NCI-H748 treated with DMSO at 0.1 percent for 48 hours (cell line): ENCODE measurements around the gene CYFIP2.

Source experiments
- DNase-seq: peaks from one replicate; lab custom pipeline; 2025; lab: John Stamatoyannopoulos, UW

Gene CYFIP2

DNA sequence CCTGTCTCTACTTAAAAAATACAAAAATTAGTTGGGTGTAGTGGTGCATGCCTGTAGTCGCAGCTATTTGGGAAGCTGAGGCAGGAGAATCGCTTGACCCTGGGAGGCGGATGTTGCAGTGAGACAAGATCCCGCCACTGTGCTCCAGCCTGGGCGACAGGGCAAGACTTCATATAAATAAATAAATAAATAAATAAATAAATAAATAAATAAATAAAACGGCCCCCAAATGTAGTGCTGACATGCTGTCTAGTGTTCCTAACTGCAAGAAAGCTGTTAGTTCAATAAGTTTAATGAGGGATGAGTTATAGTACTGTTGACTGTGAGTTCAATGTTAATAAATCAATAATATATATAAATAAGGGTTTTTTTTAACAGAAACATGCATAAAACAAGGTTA is 7.5 kb upstream of the CYFIP2 start:
- DNase-seq, result no peak

DNA sequence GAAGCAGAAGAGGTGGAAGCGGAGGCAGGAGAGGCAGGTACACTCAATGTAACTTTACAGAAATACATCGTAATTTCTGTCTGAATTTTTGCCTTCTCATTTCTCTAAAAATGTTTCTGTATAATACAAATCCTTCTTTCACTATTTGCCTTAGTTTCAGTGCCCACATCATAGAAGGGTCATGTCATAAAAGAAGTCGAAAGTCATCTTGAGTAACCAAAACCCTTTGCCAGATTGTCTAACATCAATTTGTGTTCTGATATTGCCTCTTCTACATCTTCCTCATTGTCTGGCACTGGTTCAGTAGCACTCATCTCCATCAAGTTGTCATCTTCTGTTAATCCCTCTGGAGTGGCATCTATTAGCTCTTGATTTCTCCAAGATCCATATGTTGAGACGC is 6.2 kb upstream of the CYFIP2 start:
- no peak for DNase-seq

DNA sequence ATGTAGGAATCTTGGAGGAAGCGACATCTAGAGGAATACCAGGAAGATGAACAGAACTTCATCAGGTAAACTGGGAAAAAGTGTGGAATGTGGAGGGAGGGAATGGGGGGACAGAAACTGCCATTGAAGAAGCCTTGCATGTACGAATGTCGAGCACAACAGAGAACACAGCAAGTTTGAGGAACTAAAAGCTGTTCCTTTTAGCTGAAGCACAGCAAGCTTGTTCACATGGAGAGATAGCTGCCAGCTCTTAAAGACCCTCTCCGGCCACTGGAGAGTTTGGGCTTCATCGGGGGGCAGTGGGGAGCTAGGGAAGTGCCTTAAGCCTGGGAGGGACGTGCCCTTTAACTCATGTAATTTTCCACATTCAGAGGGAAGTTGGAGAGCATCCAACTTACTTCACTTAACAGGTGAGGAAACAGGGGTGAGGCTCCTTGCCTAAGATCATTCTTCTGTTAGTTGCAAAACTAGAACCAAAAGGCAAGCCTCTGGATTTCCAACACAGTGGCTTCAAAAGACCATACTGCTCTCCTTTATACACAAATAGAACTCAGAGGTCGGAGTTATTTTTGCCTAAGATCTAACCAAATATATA is 2.3 kb upstream of the CYFIP2 start:
- DNase-seq, result no peak

DNA sequence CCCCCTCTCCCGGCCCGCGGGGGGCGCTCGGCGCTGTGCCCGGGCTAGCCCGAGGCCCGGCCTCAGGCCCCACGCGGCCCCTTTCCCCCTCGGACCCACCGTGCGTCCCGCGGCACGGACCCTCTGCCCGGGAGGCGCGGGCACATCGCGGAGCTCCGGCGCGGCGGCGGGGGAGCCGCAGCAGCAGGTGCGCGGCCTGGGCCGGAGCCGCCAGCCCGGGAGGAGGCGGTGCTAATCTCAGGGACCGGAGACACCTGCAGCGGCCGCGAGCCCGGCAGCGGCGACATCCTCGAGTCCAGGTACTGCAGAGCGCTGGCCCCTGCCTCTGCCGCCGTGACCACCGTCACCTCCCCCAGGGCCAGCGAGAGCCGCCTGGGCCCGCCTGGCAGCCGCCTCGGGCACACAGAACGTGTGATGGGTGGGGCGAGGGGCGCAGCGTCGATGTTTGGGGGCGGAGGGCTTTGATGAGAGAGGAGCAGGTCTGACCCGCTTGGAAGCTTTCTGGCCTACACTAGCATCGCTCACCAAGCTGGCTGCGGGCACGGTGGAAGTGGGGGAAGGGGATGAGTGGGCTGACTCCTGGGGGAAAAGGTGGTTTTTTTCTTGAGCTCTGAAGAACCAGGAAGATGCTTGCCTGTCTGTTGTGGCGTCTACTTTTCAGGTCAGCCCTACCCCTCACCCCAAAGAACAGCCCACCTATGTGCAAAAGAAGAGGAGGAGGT is 524 bp downstream of the CYFIP2 start:
- peak; percentile 14 for DNase-seq

DNA sequence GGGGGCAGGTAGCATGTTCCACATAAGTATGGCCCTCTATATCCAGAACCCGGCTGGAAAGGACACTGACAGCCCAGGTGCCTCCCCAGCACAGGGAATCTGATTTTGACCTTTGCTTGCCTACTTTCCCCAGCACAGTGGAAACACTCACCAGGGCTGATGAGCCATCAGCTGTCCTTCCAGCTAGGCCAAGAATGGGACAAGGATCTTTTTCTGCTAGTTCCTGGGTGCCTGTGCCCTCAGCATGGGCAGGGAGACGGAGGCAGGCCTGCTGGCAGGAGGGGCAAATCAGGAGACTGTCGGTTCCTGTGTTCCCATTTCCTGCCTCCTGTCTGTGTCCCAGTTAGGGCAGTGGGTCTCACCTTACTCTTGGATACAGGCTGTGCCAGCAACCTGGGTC is 1.1 kb downstream of the CYFIP2 start:
- DNase-seq, result no peak

DNA sequence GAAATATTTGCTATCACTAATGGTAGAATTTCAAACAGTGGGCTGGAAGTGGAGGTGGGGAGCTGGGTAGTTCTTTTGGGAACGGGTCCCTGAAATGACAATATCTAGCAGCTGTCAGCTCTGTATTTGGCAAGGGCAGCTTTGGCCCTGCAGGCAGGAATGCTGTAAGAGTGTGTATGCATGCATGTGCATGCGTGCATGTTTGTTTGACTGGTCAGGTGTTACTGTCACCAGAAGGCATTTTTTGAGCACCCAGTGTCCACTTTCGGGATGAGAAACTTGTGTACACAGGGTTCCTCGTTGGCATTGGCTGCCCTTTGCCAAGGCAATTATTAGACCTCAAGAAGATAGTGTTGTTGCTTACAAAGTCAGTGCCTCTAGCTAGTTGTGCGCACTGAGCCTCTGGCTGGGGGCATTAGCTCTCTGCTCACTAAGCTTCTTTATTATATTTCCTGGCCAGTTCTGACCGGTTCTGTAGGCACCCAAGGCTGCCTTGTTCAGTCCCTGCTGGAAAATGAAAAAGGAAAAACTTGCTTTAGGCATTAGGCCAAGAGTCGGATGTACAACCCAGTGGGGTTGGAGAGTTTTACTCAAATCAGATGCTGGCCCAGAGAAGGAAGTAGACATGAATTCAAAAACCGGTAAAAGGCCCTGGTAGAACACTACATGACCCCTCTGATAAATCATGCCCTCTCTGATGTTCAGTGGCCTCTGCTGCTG is 2.0 kb downstream of the CYFIP2 start:
- DNase-seq, result no peak

DNA sequence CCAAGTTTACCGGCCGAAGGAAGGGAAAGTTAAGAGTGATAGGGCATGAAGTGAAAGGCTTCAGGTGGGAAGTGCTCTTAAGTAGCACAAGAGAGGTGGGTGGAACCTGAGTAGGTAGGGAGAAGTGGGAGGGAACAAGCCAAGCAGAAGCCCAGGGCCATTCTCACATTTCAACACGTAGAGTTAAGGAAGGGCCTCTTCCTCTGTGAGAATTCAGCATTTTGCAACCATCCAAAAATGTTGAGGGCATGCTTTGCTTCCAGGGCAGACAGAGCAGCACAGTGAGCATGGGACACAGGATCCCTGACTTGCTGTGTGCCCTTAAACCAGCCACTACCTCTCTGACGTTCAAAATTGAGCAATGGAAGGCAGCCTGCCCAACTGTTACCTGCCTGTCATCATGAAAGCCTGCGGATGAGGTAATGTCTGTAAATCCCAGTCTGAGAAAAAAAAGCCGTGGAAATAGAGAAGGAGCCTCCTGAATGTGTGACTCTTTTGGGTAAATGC is 3.3 kb downstream of the CYFIP2 start:
- no peak for DNase-seq

DNA sequence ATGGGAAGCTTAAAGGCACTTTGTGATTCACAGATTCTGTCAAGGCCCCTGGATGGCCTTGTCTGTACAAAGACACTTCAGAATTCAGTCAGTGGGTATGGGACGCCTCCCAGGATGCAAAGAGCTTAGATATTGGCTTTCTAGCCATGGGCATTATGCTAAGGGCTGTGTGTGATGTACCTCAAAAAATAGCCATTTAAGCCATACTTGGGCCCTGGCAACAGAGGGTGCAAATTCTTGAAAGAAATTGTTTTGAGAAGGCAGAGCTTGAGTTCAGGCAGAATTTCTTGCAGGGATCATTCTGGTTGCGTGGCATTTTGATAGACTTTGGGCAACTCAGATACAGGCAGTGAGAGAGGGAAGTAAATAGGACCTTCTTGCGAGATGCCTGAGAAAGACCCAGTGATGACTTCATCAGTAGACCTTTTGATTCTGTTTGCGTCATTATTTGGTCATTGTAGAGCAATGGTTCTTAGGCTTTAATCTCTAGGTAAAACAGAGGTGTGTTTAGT is 3.9 kb downstream of the CYFIP2 start:
- no peak for DNase-seq

DNA sequence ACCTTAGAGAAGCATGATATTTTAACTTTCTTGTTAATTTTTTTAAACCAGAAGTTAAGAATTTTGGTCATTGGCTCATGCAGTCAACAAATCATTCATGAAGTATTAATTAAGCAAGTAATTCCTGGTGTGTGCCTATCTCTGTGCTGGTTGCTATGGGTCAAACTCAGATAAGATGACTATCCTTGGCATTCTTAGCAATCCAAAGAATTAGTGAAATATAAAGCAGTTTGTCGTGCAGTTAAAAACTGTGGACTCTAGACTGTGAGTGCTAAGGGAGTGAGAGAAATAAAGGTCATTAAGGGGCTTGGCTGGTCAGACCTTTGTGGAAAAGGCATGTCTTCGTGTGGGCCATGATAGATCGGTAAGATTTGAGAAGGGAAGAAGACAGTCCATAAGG is 4.8 kb downstream of the CYFIP2 start:
- no peak for DNase-seq

DNA sequence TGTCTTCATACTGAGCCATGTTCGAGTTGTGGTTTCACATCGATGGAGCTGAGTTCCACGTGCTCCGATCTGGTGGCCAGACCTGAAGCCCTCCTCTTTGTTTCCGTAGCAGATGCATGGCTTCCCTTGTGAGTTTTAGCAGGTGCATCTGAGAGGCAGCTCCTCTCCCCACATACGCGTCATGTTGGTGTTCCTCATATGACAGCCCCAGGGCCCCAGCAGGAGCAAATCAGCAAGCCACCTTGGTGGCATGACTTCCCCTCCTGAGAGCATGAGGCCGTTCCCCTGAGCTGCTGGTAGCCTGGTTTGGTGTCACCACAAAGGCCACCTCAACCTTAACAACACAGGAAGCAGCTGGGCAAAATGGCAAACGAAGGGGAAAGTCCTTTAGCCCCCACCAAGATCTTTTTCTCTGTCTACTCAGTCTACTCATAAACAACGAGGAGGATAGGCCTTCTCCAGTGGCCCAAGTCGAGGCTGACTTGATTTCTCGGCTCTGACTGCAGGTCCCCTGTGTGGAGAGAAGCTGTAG is 5.9 kb downstream of the CYFIP2 start:
- DNase-seq, result no peak

DNA sequence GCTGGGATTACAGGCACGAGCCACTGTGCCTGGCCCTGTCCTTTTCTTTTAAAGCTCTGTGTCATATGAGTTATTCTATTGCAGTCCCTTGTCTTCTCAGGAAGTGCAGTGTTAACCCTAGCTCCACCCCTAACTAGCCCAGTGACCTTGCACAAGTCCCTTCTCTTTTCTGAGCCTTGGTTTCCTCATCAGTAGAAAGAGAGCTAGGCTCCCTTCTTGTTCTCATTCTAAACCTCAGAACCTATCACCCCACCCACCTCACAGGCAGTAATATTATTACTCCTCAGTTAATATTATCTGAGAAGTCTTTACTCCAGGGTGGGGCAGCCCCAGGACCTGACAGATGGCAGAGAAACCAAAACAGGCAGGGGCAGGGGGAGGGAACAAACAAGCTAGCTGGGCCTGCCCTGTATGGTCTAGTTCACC is 7.2 kb downstream of the CYFIP2 start:
- DNase-seq, result no peak

DNA sequence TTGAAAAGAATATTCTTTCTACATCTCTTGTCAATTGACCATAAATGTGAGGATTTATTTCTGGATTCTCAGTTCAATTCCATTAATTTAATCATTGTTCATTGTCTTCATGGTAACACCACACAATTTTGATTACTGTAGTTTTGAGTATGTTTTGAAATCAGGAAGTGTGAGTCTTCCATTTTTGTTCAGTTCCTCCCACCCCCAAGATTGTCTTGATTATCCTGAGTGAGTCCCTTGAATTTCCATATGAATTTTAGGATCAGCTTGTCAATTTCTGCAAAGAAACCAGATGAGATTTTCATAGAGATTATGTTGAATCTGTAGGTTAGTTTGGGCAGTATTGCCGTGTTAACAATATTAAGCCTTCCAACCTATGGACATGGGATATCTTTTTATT is 9.5 kb downstream of the CYFIP2 start:
- no peak for DNase-seq

DNA sequence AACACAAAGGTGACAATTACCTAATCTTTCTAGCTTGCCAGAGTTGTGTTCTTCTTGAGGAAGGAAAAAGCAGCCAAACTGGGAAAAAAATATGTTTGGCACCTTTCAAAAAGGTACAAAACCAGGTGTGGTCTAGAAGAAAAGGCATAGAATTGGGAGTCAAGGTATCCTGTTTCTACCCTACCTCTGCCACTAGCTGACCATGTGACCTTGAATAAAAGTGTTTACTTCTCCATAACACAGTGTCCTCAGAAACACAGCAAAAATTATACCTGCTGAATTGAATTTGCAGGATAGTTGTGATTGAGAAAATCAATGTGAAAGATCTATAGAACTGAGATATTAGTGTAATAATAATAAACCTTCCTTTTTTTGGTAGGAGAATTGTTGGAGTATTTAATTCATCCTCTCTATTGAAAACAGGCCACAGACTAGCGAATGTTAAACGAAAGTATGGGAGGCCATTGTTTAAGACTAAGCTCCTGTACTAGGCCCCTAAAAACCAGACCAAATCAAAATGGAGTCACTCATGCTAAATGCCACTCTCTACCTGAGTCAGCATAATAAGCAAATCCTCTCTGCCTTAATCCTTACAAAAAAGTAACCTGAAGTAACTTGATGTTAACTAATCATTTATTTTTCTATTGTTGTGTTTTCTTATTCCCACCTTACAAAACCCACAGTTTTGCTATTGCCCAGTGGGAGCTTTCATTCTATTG is 12.6 kb downstream of the CYFIP2 start:
- DNase-seq, result no peak

DNA sequence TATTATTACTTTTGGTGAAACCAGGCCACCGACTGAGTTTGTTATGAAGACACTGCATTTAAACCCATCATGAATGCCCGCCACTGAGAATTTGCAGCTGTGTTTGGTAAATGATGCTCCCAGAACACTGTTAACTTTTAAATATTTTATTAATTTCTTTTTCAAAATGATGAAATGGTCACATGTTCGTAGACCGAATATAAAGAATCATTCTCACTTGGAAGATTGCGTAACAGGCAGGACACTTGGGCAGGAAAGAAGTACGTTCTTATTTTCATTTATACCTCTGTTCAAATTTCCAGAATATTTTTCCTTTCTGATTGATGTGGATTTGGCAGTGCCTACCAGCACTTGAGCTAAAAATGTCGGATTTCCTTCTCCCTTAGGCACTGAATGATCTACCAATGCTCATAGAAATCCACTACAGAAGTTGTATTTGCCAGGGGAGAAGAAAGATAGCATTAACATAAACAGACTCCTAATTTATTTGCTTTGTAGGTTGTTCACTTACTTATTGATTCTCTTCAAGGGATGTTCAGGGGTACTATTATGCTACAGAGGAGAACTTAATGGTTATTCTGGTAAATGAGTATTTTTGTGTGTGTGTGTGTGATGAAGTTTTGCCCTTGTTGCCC is 13.8 kb downstream of the CYFIP2 start:
- no peak for DNase-seq

DNA sequence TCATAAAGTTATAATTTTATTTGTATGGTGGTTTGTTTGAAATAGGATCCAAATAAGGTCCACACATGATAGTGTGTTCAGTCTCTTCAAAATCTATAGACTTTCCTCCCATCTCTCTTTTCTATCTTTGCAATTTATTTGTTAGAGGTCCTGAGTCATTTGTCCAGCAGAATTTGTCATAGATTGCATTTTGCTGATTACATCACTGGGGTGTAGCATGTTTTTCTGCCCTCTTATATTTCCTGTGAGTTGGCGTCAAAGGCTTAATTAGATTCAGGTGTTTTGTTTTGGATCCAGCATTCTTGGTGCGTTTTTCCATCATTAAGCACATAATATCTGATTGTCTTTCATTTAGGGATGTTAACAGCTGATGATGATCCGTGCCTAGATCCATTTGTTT is 15.0 kb downstream of the CYFIP2 start:
- DNase-seq, result no peak

DNA sequence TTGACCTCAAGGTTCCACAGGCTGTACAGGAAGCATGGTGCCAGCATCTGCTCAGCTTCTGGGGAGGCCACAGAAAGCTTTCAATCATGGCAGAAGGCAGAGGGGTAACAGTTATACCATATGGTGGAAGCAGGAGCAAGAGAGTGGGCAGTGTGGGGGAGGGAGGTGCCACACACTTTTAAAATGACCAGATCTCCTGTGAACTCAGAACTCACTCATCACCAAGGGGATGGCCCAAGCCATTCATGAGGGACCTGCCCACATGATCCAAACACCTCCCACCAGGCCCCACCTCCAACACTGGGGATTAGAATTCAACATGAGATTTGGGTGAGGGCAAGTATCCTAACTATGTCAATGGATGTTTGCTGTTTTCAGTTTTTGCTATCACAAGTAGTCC is 16.2 kb downstream of the CYFIP2 start:
- DNase-seq, result no peak

DNA sequence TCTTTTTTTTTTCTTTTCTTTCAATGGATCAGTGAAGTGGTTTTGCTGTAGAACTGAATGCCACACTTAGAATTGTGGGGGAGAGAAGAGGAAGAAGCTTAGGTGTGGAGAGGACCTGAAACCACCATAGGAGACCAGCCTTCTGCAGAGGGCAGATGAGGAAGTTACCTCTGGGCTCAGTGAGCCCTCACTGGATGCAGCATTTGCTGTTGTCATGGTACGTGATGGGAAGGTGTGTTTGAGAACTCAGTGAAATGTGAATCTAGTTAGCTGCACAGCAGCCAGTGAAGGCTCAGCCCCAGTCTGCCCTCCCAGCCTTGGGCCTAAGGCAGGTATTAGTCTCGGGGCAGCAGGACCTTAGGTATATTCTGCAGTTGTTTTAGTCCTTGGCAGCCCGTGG is 17.5 kb downstream of the CYFIP2 start:
- DNase-seq, result no peak

DNA sequence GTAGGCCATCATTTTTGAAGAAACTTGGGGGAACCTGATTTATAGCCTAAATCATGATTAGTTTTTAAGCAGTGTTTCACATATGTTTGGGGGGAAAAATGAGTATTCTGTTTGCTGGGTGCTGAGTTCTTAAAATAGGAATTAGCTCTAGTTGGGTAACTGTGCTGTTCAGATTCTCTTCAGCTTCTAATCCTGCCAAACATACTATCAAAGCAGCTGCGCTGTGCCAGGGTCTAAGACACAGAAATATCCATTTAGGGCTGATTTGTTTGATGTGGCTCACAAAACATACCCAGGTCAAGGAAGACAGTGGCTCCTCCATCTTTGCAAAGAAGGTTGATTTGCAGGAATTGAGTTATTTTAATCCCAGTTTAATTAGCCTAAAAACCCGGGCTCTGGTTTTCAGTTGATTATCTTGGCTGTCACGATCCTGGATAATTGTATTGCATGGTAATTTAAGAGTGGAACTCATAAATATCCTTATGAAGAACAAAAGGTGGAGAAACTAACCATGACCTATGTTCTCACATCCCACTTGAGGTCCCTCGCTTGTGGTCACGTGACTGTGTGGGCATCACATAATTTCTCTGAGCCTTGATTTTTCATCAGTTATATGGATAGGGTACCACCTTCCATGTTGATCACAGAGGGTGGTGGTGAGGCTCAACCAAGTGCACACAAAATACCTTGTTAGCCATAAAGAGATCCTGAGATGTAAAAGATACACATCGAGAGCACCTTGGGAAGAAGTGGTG is 18.7 kb downstream of the CYFIP2 start:
- DNase-seq, result no peak

DNA sequence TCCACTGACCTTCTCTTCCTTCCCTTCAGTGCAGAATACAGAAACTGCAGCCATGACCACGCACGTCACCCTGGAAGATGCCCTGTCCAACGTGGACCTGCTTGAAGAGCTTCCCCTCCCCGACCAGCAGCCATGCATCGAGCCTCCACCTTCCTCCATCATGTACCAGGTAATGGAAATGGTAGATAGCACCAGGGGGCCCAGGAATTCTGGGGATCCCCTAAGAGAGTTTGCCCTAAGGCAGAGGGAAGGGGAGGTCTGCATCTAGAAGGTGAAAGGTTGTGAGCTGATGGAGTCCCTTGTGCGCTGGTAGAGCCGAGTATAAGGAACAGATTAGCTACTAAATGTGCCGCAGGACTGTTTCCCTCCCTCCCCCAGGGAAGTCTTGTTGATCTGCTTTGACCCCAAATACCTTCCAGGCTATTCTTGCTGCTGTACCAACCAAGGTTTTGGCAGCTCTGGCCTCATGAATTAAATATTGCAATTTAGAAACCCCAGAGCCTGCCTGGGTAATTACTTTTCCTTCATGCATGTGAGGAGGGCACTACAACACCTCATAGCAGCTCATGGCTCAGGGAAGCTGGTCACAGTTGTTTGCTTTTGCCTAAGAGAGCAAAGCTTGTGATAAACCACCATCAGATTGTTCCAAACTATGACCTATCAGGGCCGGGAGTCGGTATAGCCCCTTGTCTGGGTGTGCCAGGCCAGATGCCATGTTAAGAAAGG is 19.6 kb downstream of the CYFIP2 start:
- no peak for DNase-seq

DNA sequence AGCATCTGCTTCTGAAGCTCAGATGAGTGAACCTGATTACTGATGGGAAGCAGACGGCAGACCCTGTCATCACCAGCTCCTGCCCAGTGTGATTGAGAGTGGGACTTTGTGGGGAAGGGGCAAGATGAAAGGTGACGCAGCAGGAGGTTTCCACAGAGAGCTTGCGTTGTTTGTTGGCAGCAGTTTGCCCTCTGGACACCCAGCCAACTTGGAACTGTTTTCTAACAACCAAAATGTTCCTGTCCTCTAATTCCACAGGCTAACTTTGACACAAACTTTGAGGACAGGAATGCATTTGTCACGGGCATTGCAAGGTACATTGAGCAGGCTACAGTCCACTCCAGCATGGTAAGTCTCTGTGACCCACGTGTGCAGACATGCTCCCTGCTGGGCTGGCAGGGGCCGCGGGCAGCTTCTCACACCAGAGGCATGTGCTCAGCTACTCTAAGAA is 20.9 kb downstream of the CYFIP2 start:
- no peak for DNase-seq
